Muscle of leg (tissue), 16 donors: Measurements from ENCODE around the gene DCBLD2. TPM values are rescaled to one million over a fixed set of nuclear protein-coding genes. Genes with fewer than 3 reads are reported as not detected.
A peak's percentile ranks its signal among the peaks of the same experiment; 100 is the strongest.

Experiments
- DNase-seq: peaks from one replicate; pipeline ENCODE4 v3.0.0; 2013
- H3K27ac ChIP-seq: one replicate; pipeline ENCODE4 v1.5.1; 2013; ENCODE audit warnings: mild to moderate bottlenecking, low read length, control low read depth
- H3K27me3 ChIP-seq: one replicate; pipeline ENCODE4 v1.6.1; 2013; ENCODE audit warnings: low read length; ENCODE audit not compliant: control insufficient read depth, insufficient read depth
- H3K36me3 ChIP-seq: one replicate; pipeline ENCODE4 v1.6.1; 2013; ENCODE audit warnings: low read length; ENCODE audit not compliant: control insufficient read depth, insufficient read depth
- H3K4me1 ChIP-seq: one replicate; pipeline ENCODE4 v1.6.1; 2013; ENCODE audit warnings: low read length; ENCODE audit not compliant: control insufficient read depth, insufficient read depth
- H3K4me3 ChIP-seq: one replicate; pipeline ENCODE4 v1.5.1; 2013; ENCODE audit warnings: low read length, control low read depth
- H3K9me3 ChIP-seq: replicated peaks from 2 replicates; pipeline ENCODE4 v1.6.1; 2013; ENCODE audit warnings: low read depth, low read length; ENCODE audit not compliant: control insufficient read depth
- WGBS: methylation state at CpG from one replicate; pipeline ENCODE4 v1.1.5; 2013; ENCODE audit warnings: missing lambda C conversion rate; ENCODE audit not compliant: insufficient coverage; 5-methylcytosine and 5-hydroxymethylcytosine counted together
- long read RNA-seq, 11 donors: transcript quantifications; one replicate each; lab custom pipeline, GENCODE V29; 2026
- polyA plus RNA-seq, 8 donors: library from polyadenylated mRNA; unstranded; fragments of 120-200 nt; gene quantifications; one replicate each; pipeline versions ENCODE4 v1.2.1 to v1.2.3, GENCODE V29; 2013; ENCODE audit warnings: inconsistent platforms in 1 of 8, low replicate concordance in 1 of 8; ENCODE audit not compliant: insufficient read length in 8 of 8, insufficient read depth in 1 of 8
- total RNA-seq: library from RNA; stranded (reverse); fragments of 120-200 nt; gene quantifications from one replicate; pipeline ENCODE4 v1.2.4, GENCODE V29; 2013

Gene DCBLD2
- total RNA-seq (21.4 TPM), polyA plus RNA-seq (10 to 100 TPM; 18.7 to 31.0 (median 23.9) TPM)
- long read RNA-seq, donor 1, full-length matches to known transcripts: 1 of 1 reads
- long read RNA-seq, donor 1, partial matches to known transcripts: 0 of 1 reads
- long read RNA-seq, donor 1, other reads (novel, unspliced or antisense): 0 of 1 reads
- long read RNA-seq, donor 2: 0 reads
- long read RNA-seq, donor 3, full-length matches to known transcripts: 1 of 1 reads
- long read RNA-seq, donor 3, partial matches to known transcripts: 0 of 1 reads
- long read RNA-seq, donor 3, other reads (novel, unspliced or antisense): 0 of 1 reads
- long read RNA-seq, donor 4, full-length matches to known transcripts: 1 of 1 reads
- long read RNA-seq, donor 4, partial matches to known transcripts: 0 of 1 reads
- long read RNA-seq, donor 4, other reads (novel, unspliced or antisense): 0 of 1 reads
- long read RNA-seq, donor 5: 0 reads
- long read RNA-seq, donor 6, full-length matches to known transcripts: 3 of 3 reads
- long read RNA-seq, donor 6, partial matches to known transcripts: 0 of 3 reads
- long read RNA-seq, donor 6, other reads (novel, unspliced or antisense): 0 of 3 reads
- long read RNA-seq, donor 7, full-length matches to known transcripts: 1 of 1 reads
- long read RNA-seq, donor 7, partial matches to known transcripts: 0 of 1 reads
- long read RNA-seq, donor 7, other reads (novel, unspliced or antisense): 0 of 1 reads
- long read RNA-seq, donor 8: 0 reads
- long read RNA-seq, donor 9, full-length matches to known transcripts: 1 of 1 reads
- long read RNA-seq, donor 9, partial matches to known transcripts: 0 of 1 reads
- long read RNA-seq, donor 9, other reads (novel, unspliced or antisense): 0 of 1 reads
- long read RNA-seq, donor 10, full-length matches to known transcripts: 3 of 3 reads
- long read RNA-seq, donor 10, partial matches to known transcripts: 0 of 3 reads
- long read RNA-seq, donor 10, other reads (novel, unspliced or antisense): 0 of 3 reads
- long read RNA-seq, donor 11, full-length matches to known transcripts: 1 of 1 reads
- long read RNA-seq, donor 11, partial matches to known transcripts: 0 of 1 reads
- long read RNA-seq, donor 11, other reads (novel, unspliced or antisense): 0 of 1 reads

- Histone ChIP-seq H3K4me3 (peak within 1 kb of the TSS; percentile 83), H3K4me1 (peaks cover 2% of the 10 kb centered on the region), H3K27me3 (no peaks in the 10 kb centered on the region), H3K36me3 (no peaks in the 10 kb centered on the region), H3K27ac (peak within 1 kb of the TSS; percentile 87), H3K9me3 (no peaks in the 10 kb centered on the region)
- WGBS: under 1% methylated on average over 58 of the region's 86 CpGs
- DNase-seq: peak; percentile 100
Observed at GRCh38 chr3:98901392-98902350, at the start of gene DCBLD2. DCBLD2 (minus strand) TSS chr3:98901695; CDS start chr3:98901326, 369 bp downstream.

DNA sequence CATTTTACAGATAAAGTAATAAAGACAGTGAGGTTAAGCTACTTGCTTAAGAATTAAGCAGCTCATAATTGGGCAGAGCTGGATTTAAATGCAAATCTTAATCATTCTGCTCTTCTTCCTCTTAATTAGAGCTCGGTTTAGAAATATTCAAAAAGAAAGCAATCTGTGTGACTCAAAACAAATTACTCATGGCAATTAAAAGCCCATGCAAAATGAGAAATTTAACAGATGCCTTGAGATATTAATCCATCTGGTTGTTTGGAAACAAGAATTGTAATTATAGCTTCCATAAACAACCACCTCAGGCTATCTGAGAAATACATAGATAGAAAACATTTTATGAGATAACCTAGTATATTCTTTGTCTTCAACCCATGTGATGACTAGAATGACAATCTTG is 44.2 kb upstream of the DCBLD2 start:
- no peaks in the 10 kb centered on the region for H3K9me3 ChIP-seq
- no peaks in the 10 kb centered on the region for H3K36me3 ChIP-seq
- no peaks in the 10 kb centered on the region for H3K27me3 ChIP-seq
- H3K4me3 ChIP-seq: no peak overlapping the region
- no peaks in the 10 kb centered on the region for H3K4me1 ChIP-seq
- H3K27ac ChIP-seq: no peak overlapping the region
- no CpG with 5 or more reads among the region's 1 CpG for WGBS
- DNase-seq: no peak

DNA sequence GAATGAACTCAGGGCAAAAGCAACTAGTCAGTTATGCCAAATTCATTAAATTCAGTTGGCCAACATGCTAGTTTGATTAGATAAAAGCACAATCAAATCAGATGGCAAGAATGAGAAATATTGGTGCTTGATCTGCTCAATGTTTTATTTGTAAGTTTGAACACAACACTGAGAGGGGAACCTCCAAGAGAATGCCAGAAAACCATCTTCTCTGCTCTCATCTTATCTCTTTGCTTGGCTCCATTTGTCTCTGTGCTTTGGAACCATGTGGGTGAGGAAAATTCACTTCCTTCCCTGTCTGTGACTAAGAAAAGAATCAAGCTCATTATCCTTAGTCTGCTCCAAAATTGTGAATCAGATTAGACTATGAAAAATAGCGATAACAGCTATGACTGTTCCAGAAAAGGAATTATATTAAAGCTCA is 43.6 kb upstream of the DCBLD2 start:
- Histone ChIP-seq H3K4me1 (no peaks in the 10 kb centered on the region), H3K9me3 (no peaks in the 10 kb centered on the region), H3K27me3 (no peaks in the 10 kb centered on the region), H3K36me3 (no peaks in the 10 kb centered on the region), H3K27ac (no peak overlapping the region), H3K4me3 (no peak overlapping the region)
- peak; percentile 36 for DNase-seq
- WGBS: no CpG with 5 or more reads among the region's 1 CpG

DNA sequence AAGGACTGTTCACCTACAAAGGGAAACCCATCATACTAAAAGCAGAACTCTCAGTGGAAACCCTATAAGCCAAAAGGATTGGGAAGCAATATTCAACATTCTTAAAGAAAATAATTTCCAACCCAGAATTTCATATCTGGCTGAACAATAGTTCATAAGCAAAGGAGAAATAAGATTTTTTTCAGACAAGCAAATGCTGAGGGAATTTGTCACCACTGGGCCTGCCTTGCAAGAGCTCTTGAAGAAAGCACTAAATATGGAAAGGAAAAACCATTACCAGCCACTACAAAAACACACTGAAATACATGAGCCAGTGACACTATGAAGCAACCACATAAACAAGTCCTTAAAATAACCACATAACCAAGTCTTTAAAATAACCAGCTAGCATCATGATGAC is 28.9 kb upstream of the DCBLD2 start:
- no peaks in the 10 kb centered on the region for H3K36me3 ChIP-seq
- DNase-seq: no peak
- no peaks in the 10 kb centered on the region for H3K4me1 ChIP-seq

GRCh38 chr3:98921957-98922356 is 20.5 kb upstream of the DCBLD2 start:
- no CpG with 5 or more reads among the region's 2 CpGs for WGBS
- no peaks in the 10 kb centered on the region for H3K27me3 ChIP-seq
- no peaks in the 10 kb centered on the region for H3K9me3 ChIP-seq
- no peak overlapping the region for H3K27ac ChIP-seq
- H3K4me3 ChIP-seq: no peak overlapping the region
- no peaks in the 10 kb centered on the region for H3K4me1 ChIP-seq
- DNase-seq: no peak
- no peaks in the 10 kb centered on the region for H3K36me3 ChIP-seq

More for the DNA sequence above, 28.9 kb upstream of the DCBLD2 start:
- Histone ChIP-seq H3K27me3 (no peaks in the 10 kb centered on the region), H3K27ac (no peak overlapping the region), H3K9me3 (peaks cover 11% of the 10 kb centered on the region), H3K4me3 (no peak overlapping the region)

GRCh38 chr3:98920166-98920565 is 18.7 kb upstream of the DCBLD2 start:
- no peak for DNase-seq
- no peaks in the 10 kb centered on the region for H3K36me3 ChIP-seq
- WGBS: no CpG with 5 or more reads among the region's 2 CpGs
- H3K27ac ChIP-seq: no peak overlapping the region
- no peaks in the 10 kb centered on the region for H3K27me3 ChIP-seq
- no peak overlapping the region for H3K4me3 ChIP-seq
- H3K4me1 ChIP-seq: no peaks in the 10 kb centered on the region
- H3K9me3 ChIP-seq: no peaks in the 10 kb centered on the region

GRCh38 chr3:98918586-98918985 is 17.1 kb upstream of the DCBLD2 start:
- Histone ChIP-seq H3K9me3 (no peaks in the 10 kb centered on the region), H3K27me3 (no peaks in the 10 kb centered on the region), H3K4me3 (no peak overlapping the region), H3K36me3 (no peaks in the 10 kb centered on the region), H3K4me1 (no peaks in the 10 kb centered on the region), H3K27ac (no peak overlapping the region)
- DNase-seq: no peak

DNA sequence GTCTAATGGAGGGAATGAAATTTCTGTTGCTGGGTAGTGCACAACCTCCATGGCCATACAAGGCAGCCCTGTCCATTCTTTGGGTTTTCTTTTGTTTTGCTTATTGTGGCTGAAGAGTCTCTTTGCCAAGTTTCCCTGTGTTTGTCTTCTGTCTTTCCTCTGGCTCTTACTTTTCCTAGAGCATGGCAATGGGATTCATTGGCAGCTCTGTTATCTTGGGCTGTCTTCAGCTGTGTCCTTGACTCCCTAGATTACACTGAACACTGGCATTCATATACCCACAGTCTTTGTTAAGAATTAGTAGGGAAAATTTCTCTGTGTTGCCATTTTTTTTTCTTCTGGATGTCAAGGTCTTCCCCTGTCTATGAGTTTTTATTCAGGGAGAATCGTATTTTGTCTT is 16.1 kb upstream of the DCBLD2 start:
- no CpG with 5 or more reads among the region's 1 CpG for WGBS

GRCh38 chr3:98914210-98915080 is 12.9 kb upstream of the DCBLD2 start:
- H3K27me3 ChIP-seq: no peaks in the 10 kb centered on the region
- H3K27ac ChIP-seq: no peak overlapping the region
- H3K36me3 ChIP-seq: no peaks in the 10 kb centered on the region
- DNase-seq: no peak
- 69% methylated on average over 6 of the region's 10 CpGs for WGBS
- no peak overlapping the region for H3K4me3 ChIP-seq
- no peaks in the 10 kb centered on the region for H3K9me3 ChIP-seq
- no peaks in the 10 kb centered on the region for H3K4me1 ChIP-seq

More for the DNA sequence above, 16.1 kb upstream of the DCBLD2 start:
- no peaks in the 10 kb centered on the region for H3K27me3 ChIP-seq
- no peaks in the 10 kb centered on the region for H3K9me3 ChIP-seq
- H3K36me3 ChIP-seq: no peaks in the 10 kb centered on the region
- H3K27ac ChIP-seq: no peak overlapping the region
- no peaks in the 10 kb centered on the region for H3K4me1 ChIP-seq
- DNase-seq: no peak
- H3K4me3 ChIP-seq: no peak overlapping the region
